PC-9 (cell line): ENCODE measurements around the gene LRRC4C. TPM values are rescaled to one million over a fixed set of nuclear protein-coding genes. Genes with fewer than 3 reads are reported as not detected.

Source experiments
- BruUV-seq: library from RNA; stranded (reverse); fragments of 400-500 nt; replicated peaks from 2 replicates; lab custom pipeline; 2021; lab: Mats Ljungman, UMichigan
- CTCF ChIA-PET: fragments of 300-600 bp; sonication (Branson Sonifier 250); formaldehyde crosslinking; loops from one replicate; lab custom pipeline; 2022; ENCODE audit warnings: antibody characterized with exemption; lab: Charles Lee
- POLR2A ChIA-PET: fragments of 300-600 bp; sonication (Branson Sonifier 250); formaldehyde crosslinking; loops from one replicate; lab custom pipeline; 2022; ENCODE audit warnings: antibody characterized with exemption; ENCODE audit not compliant: unreplicated experiment; lab: Charles Lee
- DNase-seq, 2 experiments: peaks; one replicate each; pipeline versions ENCODE4 v3.0.0 to v3.0.0-alpha.2; 2015 to 2022; ENCODE audit warnings: mixed read lengths in 1 of 2
- H2AFZ ChIP-seq: fragments of 200-600 bp; sonication (generic); 2 replicates; pipeline ENCODE4 v1.8.1; 2017; ENCODE audit warnings: antibody characterized with exemption
- H3F3A ChIP-seq: fragments of 200-600 bp; sonication (generic); 2 replicates; pipeline ENCODE4 v1.8.1; 2017; ENCODE audit warnings: antibody characterized with exemption, mild to moderate bottlenecking, low read depth; ENCODE audit not compliant: insufficient read depth
- H3K27ac ChIP-seq: fragments of 200-600 bp; sonication (generic); 2 replicates; pipeline ENCODE4 v1.6.1; 2016; ENCODE audit warnings: mixed run types
- H3K27me3 ChIP-seq: fragments of 200-600 bp; sonication (generic); 2 replicates; pipeline ENCODE4 v1.6.1; 2016; ENCODE audit warnings: low read depth, mixed run types; ENCODE audit not compliant: insufficient read depth
- H3K36me3 ChIP-seq: fragments of 200-600 bp; sonication (generic); 2 replicates; pipeline ENCODE4 v1.6.1; 2016; ENCODE audit warnings: low read depth, mixed run types
- H3K4me1 ChIP-seq: fragments of 200-600 bp; sonication (generic); replicated peaks from 2 replicates; pipeline ENCODE4 v1.6.1; 2016; ENCODE audit warnings: mixed run types; ENCODE audit not compliant: insufficient read depth
- H3K4me2 ChIP-seq: fragments of 200-600 bp; sonication (generic); 2 replicates; pipeline ENCODE4 v1.6.1; 2017; ENCODE audit warnings: mixed run types
- H3K4me3 ChIP-seq: fragments of 200-600 bp; sonication (generic); 2 replicates; pipeline ENCODE4 v1.6.1; 2016; ENCODE audit warnings: mixed run types
- H3K79me2 ChIP-seq: fragments of 200-600 bp; sonication (generic); 2 replicates; pipeline ENCODE4 v1.6.1; 2017; ENCODE audit warnings: low read depth, mixed run types
- H3K9me2 ChIP-seq: fragments of 200-600 bp; sonication (generic); 2 replicates; pipeline ENCODE4 v1.8.1; 2017; ENCODE audit warnings: mild to moderate bottlenecking; ENCODE audit not compliant: insufficient read depth
- H3K9me3 ChIP-seq: fragments of 200-600 bp; sonication (generic); 2 replicates; pipeline ENCODE4 v1.8.1; 2016; ENCODE audit warnings: low read depth; ENCODE audit not compliant: insufficient read depth
- H4K20me1 ChIP-seq: fragments of 200-600 bp; sonication (generic); 2 replicates; pipeline ENCODE4 v1.8.1; 2017; ENCODE audit not compliant: insufficient read depth
- CTCF ChIP-seq: fragments of 200-600 bp; sonication (generic); conservative IDR thresholded peaks from 2 replicates; pipeline ENCODE4 v1.6.1; 2017; ENCODE audit warnings: mixed run types, antibody characterized with exemption, mild to moderate bottlenecking, moderate library complexity
- EZH2 ChIP-seq: fragments of 200-600 bp; sonication (generic); IDR thresholded peaks from 2 replicates; pipeline ENCODE4 v1.8.0; 2017; ENCODE audit warnings: antibody characterized with exemption, low read depth
- intact Hi-C: fragments of 100-400 bp; cut with micrococcal nuclease; formaldehyde crosslinking; loops from one replicate; pipeline ENCODE4 v1.10.0; 2022; ENCODE audit not compliant: unreplicated experiment
- total RNA-seq: library from RNA; stranded (reverse); gene quantifications from 2 replicates; pipeline ENCODE4 v1.2.3, GENCODE V29; 2021

Gene LRRC4C
- total RNA-seq, 1 experiment from 2014 or later = not detected

- DNase-seq = no peak
- Histone ChIP-seq H3K4me1 (no peaks in the 10 kb centered on the region), H3F3A (no peaks in the 10 kb centered on the region), H3K36me3 (no peaks in the 10 kb centered on the region), H3K4me3 (no peak overlapping the region), H3K9me3 (no peaks in the 10 kb centered on the region), H3K79me2 (no peaks in the 10 kb centered on the region), H3K9me2 (no peaks in the 10 kb centered on the region), H3K27ac (no peak overlapping the region), H3K27me3 (no peaks in the 10 kb centered on the region), H2AFZ (no peak overlapping the region), H4K20me1 (no peaks in the 10 kb centered on the region), H3K4me2 (no peak overlapping the region)
- TF ChIP-seq EZH2 (no peak), CTCF (no peak)
- CTCF ChIA-PET = no interaction called here
- POLR2A ChIA-PET = no interaction called here
- BruUV-seq = no TSS peak
- intact Hi-C loops = no loop called here
Observed at GRCh38 chr11:40405614-40406013, 1053.8 kb downstream of the LRRC4C start.

- intact Hi-C loops = no loop called here
- no peak for DNase-seq
Observed at GRCh38 chr11:40403321-40403720, 1056.1 kb downstream of the LRRC4C start.

GRCh38 chr11:40401132-40401853 lies 1058.2 kb downstream of the LRRC4C start:
- Histone ChIP-seq H3K27ac (no peak overlapping the region), H3K36me3 (no peaks in the 10 kb centered on the region), H3K4me1 (no peaks in the 10 kb centered on the region), H3K4me3 (no peak overlapping the region), H3K9me3 (no peaks in the 10 kb centered on the region), H2AFZ (no peak overlapping the region), H3K79me2 (no peaks in the 10 kb centered on the region), H3K9me2 (no peaks in the 10 kb centered on the region), H3F3A (no peaks in the 10 kb centered on the region), H3K27me3 (no peaks in the 10 kb centered on the region), H3K4me2 (no peak overlapping the region), H4K20me1 (no peaks in the 10 kb centered on the region)
- CTCF ChIA-PET = no interaction called here
- POLR2A ChIA-PET = no interaction called here
- TF ChIP-seq CTCF (no peak), EZH2 (no peak)
- no TSS peak for BruUV-seq
- no peak for DNase-seq
- intact Hi-C loops = no loop called here

More at GRCh38 chr11:40403321-40403720, 1056.1 kb downstream of the LRRC4C start:
- Histone ChIP-seq H3K9me2 (no peaks in the 10 kb centered on the region), H3K4me3 (no peak overlapping the region), H3K27ac (no peak overlapping the region), H4K20me1 (no peaks in the 10 kb centered on the region), H3K79me2 (no peaks in the 10 kb centered on the region), H3K4me2 (no peak overlapping the region), H3K9me3 (no peaks in the 10 kb centered on the region), H3K36me3 (no peaks in the 10 kb centered on the region), H3K4me1 (no peaks in the 10 kb centered on the region), H3K27me3 (no peaks in the 10 kb centered on the region), H3F3A (no peaks in the 10 kb centered on the region), H2AFZ (no peak overlapping the region)
- ChIA-PET CTCF (no interaction called here), POLR2A (no interaction called here)
- no TSS peak for BruUV-seq
- TF ChIP-seq CTCF (no peak), EZH2 (no peak)
